AG09319 (cell line): ENCODE measurements around the gene LAMC2.

ENCODE experiments used
- DNase-seq: peaks from one replicate; pipeline ENCODE4 v3.0.0-alpha.2; 2010; ENCODE audit warnings: low read depth; ENCODE audit errors: extremely low read depth
- CTCF ChIP-seq: IDR thresholded peaks from 2 replicates; pipeline ENCODE4 v1.5.1; 2011; ENCODE audit warnings: low read depth, mild to moderate bottlenecking, inconsistent platforms, low read length, moderate library complexity

Gene LAMC2

GRCh38 chr1:183209533-183210158 is 23.6 kb downstream of the LAMC2 start:
- peak; percentile 36 for DNase-seq
- no peak for TF ChIP-seq CTCF

GRCh38 chr1:183210681-183211080 is 24.6 kb downstream of the LAMC2 start:
- DNase-seq = no peak
- no peak for TF ChIP-seq CTCF

- no peak for TF ChIP-seq CTCF
- DNase-seq = no peak
Observed at GRCh38 chr1:183212870-183213269, 26.8 kb downstream of the LAMC2 start.

- TF ChIP-seq CTCF = no peak
Observed at GRCh38 chr1:183214021-183214970, 28.2 kb downstream of the LAMC2 start.

GRCh38 chr1:183215076-183215720 is 29.1 kb downstream of the LAMC2 start:
- TF ChIP-seq CTCF = no peak
- no peak for DNase-seq

More at GRCh38 chr1:183214021-183214970, 28.2 kb downstream of the LAMC2 start:
- no peak for DNase-seq

GRCh38 chr1:183215936-183216335 is 29.9 kb downstream of the LAMC2 start:
- DNase-seq = no peak
- no peak for TF ChIP-seq CTCF
